Measurements from ENCODE around the gene GALK2.

The GALK2 gene

GRCh38 chr15:49301562-49301961 lies 131.5 kb downstream of the GALK2 start:
- H3K27ac ChIP-seq (ENCODE audit: insufficient read depth, low read depth, low read length, poor library complexity, severe bottlenecking), result no peak overlapping the region
- H3K4me1 ChIP-seq (ENCODE audit: control insufficient read depth, insufficient read depth, low read length), result no peaks in the 10 kb centered on the region
- no peaks in the 10 kb centered on the region for H3K9me3 ChIP-seq (ENCODE audit: control insufficient read depth, low read length)
- no peaks in the 10 kb centered on the region for H3K36me3 ChIP-seq (ENCODE audit: control insufficient read depth, insufficient read depth, low read length)
- H3K27me3 ChIP-seq (ENCODE audit: control insufficient read depth, insufficient read depth, low read length, poor library complexity, severe bottlenecking), result no peaks in the 10 kb centered on the region
- no peak overlapping the region for H3K4me3 ChIP-seq (ENCODE audit: insufficient read depth, low read depth, low read length)

DNA sequence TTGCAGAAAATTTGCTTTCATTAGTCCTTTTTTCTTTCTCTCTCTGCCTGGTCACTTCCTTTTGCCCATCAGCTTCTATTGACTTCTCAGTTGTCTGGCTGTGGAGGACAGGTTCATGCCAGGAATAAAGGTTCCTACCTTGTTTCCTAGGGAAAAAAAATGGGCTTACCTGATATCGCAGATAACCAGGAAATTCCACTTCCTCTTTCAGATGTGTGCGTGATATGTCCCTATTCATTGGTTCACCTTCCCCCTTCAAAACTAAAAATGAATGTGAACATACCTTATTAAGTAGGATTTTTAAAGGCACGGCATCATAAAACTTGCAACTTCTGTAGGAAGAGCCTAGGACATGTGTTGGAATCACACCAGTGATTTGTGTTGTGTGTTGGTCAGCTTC lies 133.0 kb downstream of the GALK2 start:
- no peaks in the 10 kb centered on the region for H3K27me3 ChIP-seq (ENCODE audit: control insufficient read depth, insufficient read depth, low read length, poor library complexity, severe bottlenecking)
- WGBS, 2 experiments, result 91 to 95% methylated on average over 3 of the region's 3 CpGs
- H3K4me1 ChIP-seq (ENCODE audit: control insufficient read depth, insufficient read depth, low read length), result no peaks in the 10 kb centered on the region
- no peak overlapping the region for H3K4me3 ChIP-seq (ENCODE audit: insufficient read depth, low read depth, low read length)
- no peaks in the 10 kb centered on the region for H3K36me3 ChIP-seq (ENCODE audit: control insufficient read depth, insufficient read depth, low read length)
- H3K9me3 ChIP-seq (ENCODE audit: control insufficient read depth, low read length), result no peaks in the 10 kb centered on the region
- H3K27ac ChIP-seq (ENCODE audit: insufficient read depth, low read depth, low read length, poor library complexity, severe bottlenecking), result no peak overlapping the region

DNA sequence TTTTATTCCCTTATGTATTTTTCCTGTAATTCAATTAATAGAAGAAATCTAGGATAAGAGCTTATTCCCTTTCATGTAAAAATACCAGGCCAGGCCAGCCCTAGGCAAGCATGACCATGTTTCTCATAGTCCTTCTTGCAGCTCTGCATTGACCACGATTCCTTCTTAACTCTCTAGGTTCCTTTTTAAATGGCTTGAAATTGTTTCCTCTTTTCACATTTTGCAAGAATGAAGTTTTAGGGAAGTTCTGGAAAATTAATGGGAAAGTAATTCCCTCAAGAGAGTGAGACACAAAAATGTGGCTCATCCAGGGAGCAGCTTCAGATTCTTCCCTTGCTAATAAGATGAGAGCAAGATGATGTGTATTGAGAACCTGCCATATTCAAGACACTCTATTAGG lies 136.5 kb downstream of the GALK2 start:
- no peaks in the 10 kb centered on the region for H3K9me3 ChIP-seq (ENCODE audit: control insufficient read depth, low read length)

DNA sequence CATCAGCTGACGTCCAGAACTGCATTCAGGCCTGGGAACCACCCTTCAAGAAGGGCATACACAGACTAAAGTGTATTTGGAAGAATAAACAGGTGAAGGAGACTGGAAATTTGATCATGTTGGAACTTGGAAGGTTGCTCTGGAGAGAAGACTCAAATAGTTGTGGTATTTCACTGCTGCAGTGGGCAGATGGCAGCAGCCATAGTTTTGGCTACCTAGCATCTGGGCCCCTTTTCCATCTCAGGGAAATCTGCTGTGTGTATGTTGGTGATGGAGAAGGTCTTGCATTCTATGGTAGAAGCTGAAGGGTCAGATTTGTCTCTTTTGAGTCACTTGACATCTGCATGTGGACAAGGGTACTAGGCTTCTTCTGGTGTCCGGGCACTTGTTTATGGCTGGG lies 138.6 kb downstream of the GALK2 start:
- H3K4me1 ChIP-seq (ENCODE audit: control insufficient read depth, insufficient read depth, low read length), result no peaks in the 10 kb centered on the region
- H3K27me3 ChIP-seq (ENCODE audit: control insufficient read depth, insufficient read depth, low read length, poor library complexity, severe bottlenecking), result no peaks in the 10 kb centered on the region
- 91 to 93% methylated on average over 2 of the region's 2 CpGs for whole genome bisulfite sequencing, 2 experiments
- H3K4me3 ChIP-seq (ENCODE audit: insufficient read depth, low read depth, low read length), result no peak overlapping the region
- H3K9me3 ChIP-seq (ENCODE audit: control insufficient read depth, low read length), result no peaks in the 10 kb centered on the region
- H3K27ac ChIP-seq (ENCODE audit: insufficient read depth, low read depth, low read length, poor library complexity, severe bottlenecking), result no peak overlapping the region
- H3K36me3 ChIP-seq (ENCODE audit: control insufficient read depth, insufficient read depth, low read length), result no peaks in the 10 kb centered on the region

More for the DNA sequence above, 136.5 kb downstream of the GALK2 start:
- H3K4me1 ChIP-seq (ENCODE audit: control insufficient read depth, insufficient read depth, low read length), result no peaks in the 10 kb centered on the region
- no peak overlapping the region for H3K27ac ChIP-seq (ENCODE audit: insufficient read depth, low read depth, low read length, poor library complexity, severe bottlenecking)
- H3K4me3 ChIP-seq (ENCODE audit: insufficient read depth, low read depth, low read length), result no peak overlapping the region
- WGBS, 2 experiments, result 96 to 100% methylated on average over 1 of the region's 1 CpG
- H3K27me3 ChIP-seq (ENCODE audit: control insufficient read depth, insufficient read depth, low read length, poor library complexity, severe bottlenecking), result no peaks in the 10 kb centered on the region
- H3K36me3 ChIP-seq (ENCODE audit: control insufficient read depth, insufficient read depth, low read length), result no peaks in the 10 kb centered on the region

DNA sequence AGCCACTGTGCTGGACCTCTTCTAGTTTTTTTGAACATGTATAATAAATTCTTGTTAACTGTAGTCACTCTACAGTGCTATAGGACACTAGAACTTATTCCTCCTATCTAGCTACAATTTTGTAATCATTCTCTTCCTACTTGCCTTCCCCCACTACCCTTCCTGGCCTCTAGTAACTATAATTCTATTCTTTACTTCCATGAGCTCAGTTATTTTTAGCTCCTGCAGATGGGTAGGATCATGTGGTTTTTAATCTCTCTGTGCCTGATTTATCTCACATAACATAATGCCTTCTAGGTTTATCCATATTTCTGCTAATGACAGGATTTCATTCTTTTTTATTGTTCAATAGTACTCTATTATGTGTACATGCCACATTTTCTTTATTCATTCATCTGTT lies 139.8 kb downstream of the GALK2 start:
- H3K27ac ChIP-seq (ENCODE audit: insufficient read depth, low read depth, low read length, poor library complexity, severe bottlenecking), result no peak overlapping the region

DNA sequence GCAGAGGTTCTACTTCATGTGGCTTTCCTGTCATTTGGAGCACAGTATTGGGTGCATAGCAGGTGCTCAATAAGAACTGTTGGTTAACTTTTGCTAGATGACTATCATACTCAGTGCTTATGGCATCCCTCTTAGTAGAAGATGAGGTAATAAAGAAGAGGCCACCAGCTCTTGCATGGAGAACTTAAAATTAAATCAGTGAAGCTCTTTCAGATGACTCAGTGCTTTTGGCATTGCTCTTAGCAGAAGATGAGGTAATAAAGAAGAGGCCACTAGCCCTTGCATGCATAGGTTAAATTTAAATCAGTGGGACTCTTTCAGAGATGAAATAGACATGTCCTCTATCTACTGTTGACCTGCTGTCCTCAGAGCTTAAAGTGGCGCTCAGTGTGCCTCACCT lies 143.6 kb downstream of the GALK2 start:
- WGBS, 2 experiments, result 100% methylated on average over 1 of the region's 1 CpG

More for the DNA sequence above, 139.8 kb downstream of the GALK2 start:
- Histone ChIP-seq H3K4me3 (ENCODE audit: insufficient read depth, low read depth, low read length) (no peak overlapping the region), H3K36me3 (ENCODE audit: control insufficient read depth, insufficient read depth, low read length) (no peaks in the 10 kb centered on the region), H3K9me3 (ENCODE audit: control insufficient read depth, low read length) (no peaks in the 10 kb centered on the region), H3K4me1 (ENCODE audit: control insufficient read depth, insufficient read depth, low read length) (no peaks in the 10 kb centered on the region), H3K27me3 (ENCODE audit: control insufficient read depth, insufficient read depth, low read length, poor library complexity, severe bottlenecking) (no peaks in the 10 kb centered on the region)

DNA sequence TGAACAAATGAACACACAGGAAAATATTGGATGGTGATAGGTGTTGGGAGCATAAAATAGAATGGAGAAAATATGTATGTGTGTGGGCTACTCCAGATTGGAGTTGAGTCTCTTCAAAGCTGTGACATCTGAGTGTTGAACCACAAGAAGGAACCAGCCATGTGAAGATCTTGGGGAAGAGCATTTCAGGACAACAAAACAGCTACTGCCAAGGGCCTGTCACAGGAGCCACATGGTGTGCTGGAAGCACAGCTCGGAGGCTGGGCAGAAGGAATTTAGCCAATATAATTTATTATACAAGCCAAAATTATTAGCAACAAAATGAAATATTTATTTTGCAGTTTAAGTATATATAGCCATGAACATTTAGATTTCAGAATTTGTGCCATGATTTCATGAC lies 144.7 kb downstream of the GALK2 start:
- Histone ChIP-seq H3K9me3 (ENCODE audit: control insufficient read depth, low read length) (no peaks in the 10 kb centered on the region), H3K4me3 (ENCODE audit: insufficient read depth, low read depth, low read length) (no peak overlapping the region), H3K27ac (ENCODE audit: insufficient read depth, low read depth, low read length, poor library complexity, severe bottlenecking) (no peak overlapping the region), H3K27me3 (ENCODE audit: control insufficient read depth, insufficient read depth, low read length, poor library complexity, severe bottlenecking) (no peaks in the 10 kb centered on the region), H3K4me1 (ENCODE audit: control insufficient read depth, insufficient read depth, low read length) (no peaks in the 10 kb centered on the region), H3K36me3 (ENCODE audit: control insufficient read depth, insufficient read depth, low read length) (no peaks in the 10 kb centered on the region)
- no CpG with 5 or more reads among the region's 1 CpG for WGBS, 2 experiments

More for the DNA sequence above, 143.6 kb downstream of the GALK2 start:
- Histone ChIP-seq H3K9me3 (ENCODE audit: control insufficient read depth, low read length) (no peaks in the 10 kb centered on the region), H3K27ac (ENCODE audit: insufficient read depth, low read depth, low read length, poor library complexity, severe bottlenecking) (no peak overlapping the region), H3K4me3 (ENCODE audit: insufficient read depth, low read depth, low read length) (no peak overlapping the region), H3K27me3 (ENCODE audit: control insufficient read depth, insufficient read depth, low read length, poor library complexity, severe bottlenecking) (no peaks in the 10 kb centered on the region), H3K4me1 (ENCODE audit: control insufficient read depth, insufficient read depth, low read length) (no peaks in the 10 kb centered on the region), H3K36me3 (ENCODE audit: control insufficient read depth, insufficient read depth, low read length) (no peaks in the 10 kb centered on the region)

GRCh38 chr15:49315391-49315823 lies 145.4 kb downstream of the GALK2 start:
- H3K36me3 ChIP-seq (ENCODE audit: control insufficient read depth, insufficient read depth, low read length), result no peaks in the 10 kb centered on the region
- H3K27ac ChIP-seq (ENCODE audit: insufficient read depth, low read depth, low read length, poor library complexity, severe bottlenecking), result no peak overlapping the region
- WGBS, 2 experiments, result 15 to 32% methylated on average over 2 of the region's 2 CpGs
- no peaks in the 10 kb centered on the region for H3K27me3 ChIP-seq (ENCODE audit: control insufficient read depth, insufficient read depth, low read length, poor library complexity, severe bottlenecking)
- H3K4me1 ChIP-seq (ENCODE audit: control insufficient read depth, insufficient read depth, low read length), result no peaks in the 10 kb centered on the region
- no peaks in the 10 kb centered on the region for H3K9me3 ChIP-seq (ENCODE audit: control insufficient read depth, low read length)
- H3K4me3 ChIP-seq (ENCODE audit: insufficient read depth, low read depth, low read length), result no peak overlapping the region

DNA sequence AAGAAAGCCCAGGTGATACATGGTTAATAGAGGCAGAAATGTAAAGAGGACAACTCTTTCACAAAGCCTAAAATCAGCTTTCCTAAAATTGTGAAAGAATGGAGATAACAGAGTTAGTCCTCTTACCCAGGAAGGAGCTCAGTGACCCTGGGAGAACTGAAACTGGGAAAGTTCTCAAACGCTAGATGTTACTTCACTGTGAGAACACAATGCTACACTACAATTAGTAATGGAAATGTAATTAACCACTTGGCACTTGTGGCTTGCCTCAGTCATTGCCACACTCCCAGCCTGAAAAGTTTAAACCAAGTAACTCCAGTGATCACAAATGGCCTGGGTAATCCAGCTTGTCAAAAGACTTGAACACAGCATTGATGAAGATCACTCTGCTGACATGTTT lies 150.3 kb downstream of the GALK2 start:
- WGBS, 2 experiments, result 88 to 100% methylated on average over 1 of the region's 1 CpG
- no peaks in the 10 kb centered on the region for H3K4me1 ChIP-seq (ENCODE audit: control insufficient read depth, insufficient read depth, low read length)
- H3K27ac ChIP-seq (ENCODE audit: insufficient read depth, low read depth, low read length, poor library complexity, severe bottlenecking), result no peak overlapping the region
- no peaks in the 10 kb centered on the region for H3K36me3 ChIP-seq (ENCODE audit: control insufficient read depth, insufficient read depth, low read length)
- H3K4me3 ChIP-seq (ENCODE audit: insufficient read depth, low read depth, low read length), result no peak overlapping the region
- no peaks in the 10 kb centered on the region for H3K9me3 ChIP-seq (ENCODE audit: control insufficient read depth, low read length)
- H3K27me3 ChIP-seq (ENCODE audit: control insufficient read depth, insufficient read depth, low read length, poor library complexity, severe bottlenecking), result no peaks in the 10 kb centered on the region

DNA sequence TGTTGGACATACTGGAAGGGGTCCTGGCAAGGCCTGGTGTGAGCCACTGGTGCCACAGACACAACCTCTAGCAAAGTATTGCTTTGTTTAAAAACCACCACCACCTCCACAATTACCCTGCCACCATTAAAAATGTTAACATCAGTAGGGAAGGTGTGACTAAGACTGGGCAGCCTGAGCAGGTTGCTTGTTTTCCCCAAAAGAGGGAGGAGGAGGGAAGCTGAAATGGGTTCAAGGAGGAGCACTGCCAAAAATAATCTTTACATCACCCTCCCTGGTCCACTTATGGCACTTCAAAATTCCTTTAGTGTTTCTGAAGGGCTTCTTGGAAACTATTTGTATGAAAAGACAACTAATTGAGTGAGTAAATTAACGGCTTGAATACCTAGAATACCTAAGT lies 153.2 kb downstream of the GALK2 start:
- no peaks in the 10 kb centered on the region for H3K27me3 ChIP-seq (ENCODE audit: control insufficient read depth, insufficient read depth, low read length, poor library complexity, severe bottlenecking)
- H3K4me1 ChIP-seq (ENCODE audit: control insufficient read depth, insufficient read depth, low read length), result no peaks in the 10 kb centered on the region
- H3K36me3 ChIP-seq (ENCODE audit: control insufficient read depth, insufficient read depth, low read length), result no peaks in the 10 kb centered on the region
- H3K9me3 ChIP-seq (ENCODE audit: control insufficient read depth, low read length), result no peaks in the 10 kb centered on the region
- no peak overlapping the region for H3K4me3 ChIP-seq (ENCODE audit: insufficient read depth, low read depth, low read length)
- H3K27ac ChIP-seq (ENCODE audit: insufficient read depth, low read depth, low read length, poor library complexity, severe bottlenecking), result no peak overlapping the region
- 88 to 100% methylated on average over 1 of the region's 1 CpG for WGBS, 2 experiments

GRCh38 chr15:49327927-49328326 lies 157.9 kb downstream of the GALK2 start:
- H3K9me3 ChIP-seq (ENCODE audit: control insufficient read depth, low read length), result no peaks in the 10 kb centered on the region
- H3K4me3 ChIP-seq (ENCODE audit: insufficient read depth, low read depth, low read length), result no peak overlapping the region
- H3K27me3 ChIP-seq (ENCODE audit: control insufficient read depth, insufficient read depth, low read length, poor library complexity, severe bottlenecking), result no peaks in the 10 kb centered on the region
- no peaks in the 10 kb centered on the region for H3K4me1 ChIP-seq (ENCODE audit: control insufficient read depth, insufficient read depth, low read length)
- H3K36me3 ChIP-seq (ENCODE audit: control insufficient read depth, insufficient read depth, low read length), result no peaks in the 10 kb centered on the region
- WGBS, 2 experiments, result 91 to 92% methylated on average over 3 of the region's 4 CpGs
- H3K27ac ChIP-seq (ENCODE audit: insufficient read depth, low read depth, low read length, poor library complexity, severe bottlenecking), result no peak overlapping the region

Data from ectodermal cell (in vitro differentiated cells).